ENCODE results near the gene KCNG2.

The KCNG2 gene

DNA sequence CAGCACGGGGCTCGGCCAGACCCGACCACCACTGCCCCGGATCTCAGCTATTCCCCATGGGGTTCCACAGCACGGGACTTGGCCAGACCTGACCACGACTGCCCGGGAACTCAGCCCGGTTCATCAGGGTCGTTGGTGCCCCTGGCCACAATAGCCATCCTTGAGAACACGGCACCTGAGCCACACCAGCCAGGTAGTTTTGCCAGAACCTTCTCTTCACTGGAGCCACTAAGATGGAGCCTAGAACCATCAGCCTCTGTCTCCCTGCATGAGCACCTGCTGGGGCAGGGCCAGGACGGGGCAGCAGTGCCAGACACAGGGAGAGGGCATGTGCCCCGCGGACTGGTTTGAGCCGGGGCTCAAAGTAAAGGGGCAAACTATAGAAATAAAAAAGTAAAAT, 11.4 kb upstream of the KCNG2 start:
- no peak for DNase-seq

GRCh38 chr18:79786786-79787526, 10.8 kb upstream of the KCNG2 start:
- DNase-seq = no peak

- DNase-seq = no peak
Measured at GRCh38 chr18:79787527-79787864, 10.2 kb upstream of the KCNG2 start.

DNA sequence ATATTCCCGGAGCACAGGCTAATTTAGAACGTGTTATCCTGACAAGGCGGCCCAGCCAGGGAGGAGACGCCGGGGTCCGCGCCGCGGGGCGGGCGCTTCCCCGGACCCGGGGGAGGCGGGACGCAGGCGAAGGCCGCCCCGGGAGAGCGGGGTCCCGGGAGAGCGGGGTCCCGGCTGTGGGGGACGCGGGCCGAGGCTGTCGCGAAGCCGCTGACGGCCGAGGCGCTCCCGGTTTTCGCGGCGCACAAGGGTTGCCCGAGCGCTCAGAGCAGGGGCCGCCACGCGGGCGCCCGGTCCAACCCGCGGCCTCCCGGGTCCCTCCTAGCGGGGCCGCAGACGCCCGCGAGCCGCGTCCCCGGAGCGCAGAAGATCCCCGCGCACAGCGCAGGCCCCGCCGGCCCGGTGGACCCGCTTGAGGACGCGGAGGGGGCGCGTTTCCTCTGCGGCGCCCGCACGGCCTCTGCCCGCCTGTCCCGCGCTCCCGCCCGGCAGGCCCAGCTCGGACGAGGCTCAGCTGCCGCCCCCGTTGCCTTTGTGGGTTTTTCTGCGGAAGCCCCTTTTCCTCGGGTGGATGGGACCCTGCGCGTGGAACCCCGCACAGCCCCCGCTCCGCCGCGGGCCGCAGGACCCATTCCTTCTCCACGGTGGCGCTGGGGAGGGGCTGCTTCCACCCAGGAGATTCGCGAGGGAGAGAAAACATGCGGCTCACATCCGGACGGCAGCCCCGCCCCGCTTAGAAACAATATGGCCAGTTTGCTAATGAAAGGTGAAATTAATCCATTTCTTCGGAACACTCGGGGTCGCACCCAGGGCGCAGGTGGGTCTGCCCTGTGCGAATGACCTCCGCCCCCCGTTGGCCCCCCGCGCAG, 9.6 kb upstream of the KCNG2 start:
- no peak for DNase-seq

DNA sequence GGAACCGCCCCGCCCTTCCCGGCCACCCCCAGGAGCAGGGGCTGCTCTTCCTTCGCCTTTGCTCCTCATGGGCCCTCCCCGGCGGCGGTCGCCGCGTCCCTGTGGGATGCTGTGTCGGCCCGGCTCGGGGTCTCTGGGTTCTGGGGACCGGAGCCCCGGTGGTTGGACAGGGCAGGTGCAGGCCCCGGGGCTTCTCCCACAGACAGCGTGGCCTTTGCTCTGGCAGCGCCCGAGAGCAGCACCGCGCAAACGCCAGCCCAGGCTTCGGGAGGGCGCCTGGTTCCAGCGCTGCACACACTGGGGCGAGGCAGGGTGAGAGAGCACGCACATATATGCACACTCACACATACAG, 9.0 kb upstream of the KCNG2 start:
- DNase-seq = no peak

- no peak for DNase-seq
Measured at GRCh38 chr18:79789091-79789891, 8.4 kb upstream of the KCNG2 start.

GRCh38 chr18:79789901-79790890, 7.5 kb upstream of the KCNG2 start:
- DNase-seq = peak; percentile 7

- no peak for DNase-seq
Measured at GRCh38 chr18:79790996-79791972, 6.5 kb upstream of the KCNG2 start.

DNA sequence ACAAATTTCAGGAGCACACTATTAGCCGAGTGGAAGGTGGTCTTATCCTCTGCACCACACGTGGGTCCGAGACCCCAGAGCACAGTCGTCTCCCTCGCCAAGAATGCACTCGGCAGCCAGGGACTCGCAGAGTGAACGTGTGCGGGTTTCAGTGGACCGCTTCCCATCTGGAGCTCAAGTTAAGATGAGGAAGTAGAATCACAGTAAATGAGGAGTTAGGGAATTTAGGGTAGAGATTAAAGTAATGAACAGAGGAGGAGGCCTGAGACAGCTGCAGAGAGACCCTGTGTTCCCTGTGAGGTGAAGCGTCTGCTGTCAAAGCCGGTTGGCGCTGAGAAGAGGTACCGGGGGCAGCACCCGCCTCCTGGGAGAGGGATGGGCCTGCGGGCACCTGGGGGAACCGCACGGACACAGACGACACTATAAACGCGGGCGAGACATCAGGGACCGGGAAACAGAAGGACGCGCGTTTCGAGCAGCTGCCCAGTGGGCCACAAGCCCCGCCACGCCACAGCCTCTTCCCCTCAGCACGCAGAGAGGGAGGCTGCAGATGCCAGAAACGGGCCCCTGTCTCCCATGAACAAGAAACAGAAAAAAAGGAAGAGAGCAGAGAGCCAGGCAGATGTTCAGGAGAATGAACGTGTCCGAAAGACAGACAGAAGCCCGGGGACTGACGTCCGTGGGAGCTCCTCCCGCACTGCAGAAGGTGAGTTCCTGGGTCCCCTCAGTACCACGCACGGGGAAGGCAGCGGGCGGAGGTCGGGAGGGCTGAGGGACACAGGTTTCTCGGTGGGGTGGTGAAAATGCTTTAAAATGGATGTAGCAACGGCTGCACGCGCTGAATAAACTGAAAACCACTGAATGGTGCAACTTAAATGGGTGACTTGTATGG, 5.4 kb upstream of the KCNG2 start:
- no peak for DNase-seq

GRCh38 chr18:79792988-79793355, 4.8 kb upstream of the KCNG2 start:
- DNase-seq = no peak

- DNase-seq = no peak
Measured at GRCh38 chr18:79794846-79795245, 2.9 kb upstream of the KCNG2 start.

DNA sequence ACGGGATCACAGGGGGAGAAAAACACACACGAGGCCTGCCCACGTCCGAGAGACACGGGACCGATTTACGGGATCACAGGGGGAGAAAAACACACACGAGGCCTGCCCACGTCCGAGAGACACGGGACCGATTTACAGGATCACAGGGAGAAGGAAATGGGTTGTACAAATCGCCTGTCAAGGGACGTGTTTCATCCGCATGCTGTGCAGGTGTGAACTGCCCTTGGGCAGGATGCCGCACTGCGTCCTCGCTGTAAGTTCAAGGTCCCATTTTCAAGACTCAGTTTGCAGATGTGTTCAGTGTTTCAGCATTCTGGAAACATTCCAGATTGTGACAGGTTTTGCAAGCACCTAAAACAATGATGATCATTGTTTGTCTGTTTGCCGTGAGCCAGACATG, 2.3 kb upstream of the KCNG2 start:
- DNase-seq = no peak

- DNase-seq = no peak
Measured at GRCh38 chr18:79796016-79796415, 1.7 kb upstream of the KCNG2 start.

DNA sequence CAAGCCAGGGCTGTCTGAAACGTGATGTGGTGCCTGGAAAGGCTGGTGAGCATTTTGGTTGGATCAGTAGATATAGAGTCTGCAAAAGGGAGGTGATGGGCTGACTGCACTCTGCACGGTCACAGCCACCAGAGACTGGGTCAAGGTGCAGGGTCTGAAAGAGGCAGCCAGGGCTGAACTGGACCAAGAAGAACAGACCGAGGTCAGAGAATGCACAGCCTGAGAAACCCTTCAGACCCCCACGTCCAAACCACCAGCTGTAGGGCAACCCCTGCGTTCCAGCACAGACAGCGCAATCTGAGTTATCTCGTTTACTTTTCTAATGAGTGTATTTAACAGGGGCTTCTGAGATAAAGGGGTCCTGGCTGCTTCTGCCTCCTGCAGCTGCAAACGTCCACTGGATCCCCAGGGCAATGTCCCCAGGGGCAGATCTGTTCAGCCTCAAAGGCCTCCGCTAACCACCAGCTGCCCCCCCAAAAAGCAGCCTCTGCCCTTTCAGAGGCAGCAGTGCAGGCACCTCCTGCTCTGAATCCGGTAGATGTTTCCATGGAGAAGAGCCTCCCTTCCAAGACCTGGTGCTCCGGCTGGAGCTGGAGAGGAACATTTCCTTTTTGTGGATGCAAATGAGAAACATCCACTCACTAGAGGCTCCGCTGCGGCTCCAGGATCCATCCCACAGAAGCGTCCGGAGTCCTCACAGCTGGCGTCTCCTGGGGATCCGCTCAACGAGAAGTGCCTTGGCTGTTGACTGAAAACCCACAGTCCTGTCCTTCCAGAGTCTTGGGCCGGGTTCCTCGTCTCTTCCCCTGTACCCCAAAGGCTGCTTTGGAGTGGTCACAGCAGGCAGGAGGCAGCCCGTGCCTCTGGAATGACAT, 970 bp upstream of the KCNG2 start:
- no peak for DNase-seq

DNA sequence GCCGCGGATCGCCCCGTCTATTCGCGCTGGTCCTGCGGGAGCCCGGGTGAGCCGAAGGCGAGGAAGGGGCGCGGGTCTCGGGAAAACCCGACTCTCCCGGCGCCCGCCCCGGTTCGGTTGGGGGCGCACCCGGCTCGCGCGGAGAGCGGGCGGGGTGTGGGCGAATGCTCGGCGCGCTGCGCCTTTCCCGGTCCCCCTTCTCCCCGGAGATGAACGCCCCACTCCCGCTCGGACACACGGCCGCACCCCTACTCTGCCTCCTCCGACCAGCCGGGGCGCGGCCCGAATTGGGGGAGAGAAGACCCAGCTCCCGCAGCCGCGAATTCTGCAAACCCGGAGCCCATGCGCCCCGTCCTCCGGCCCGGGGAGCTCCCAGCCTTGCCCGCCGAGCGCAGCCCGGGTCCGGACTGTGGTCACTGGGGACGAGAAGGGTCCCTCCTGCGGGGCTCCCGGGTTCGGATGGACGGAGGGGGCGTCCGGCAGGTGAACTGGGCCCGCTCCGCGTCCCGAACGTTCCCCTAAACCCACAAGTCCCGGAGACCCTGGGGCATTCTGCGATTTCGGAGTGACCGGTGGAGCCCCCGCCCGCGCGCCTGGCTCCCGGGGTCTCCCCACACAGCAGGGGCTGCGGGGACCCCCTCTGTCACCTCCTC, 734 bp downstream of the KCNG2 start:
- no peak for DNase-seq

GRCh38 chr18:79798999-79799370, 1.2 kb downstream of the KCNG2 start:
- DNase-seq = no peak

- DNase-seq = no peak
Measured at GRCh38 chr18:79799619-79800370, 2.1 kb downstream of the KCNG2 start.

Data from NCI-H510A (cell line).